Stimulated activated naive CD8-positive, alpha-beta T cell treated with anti-CD3 and anti-CD28 coated beads, Interleukin-15, amount 100 ng/mL, for 72 hours (primary cell): ENCODE measurements around the gene PFN3.
"Not testable (repeated sequence)": the region's sequence is repeated elsewhere in the genome, so short reads cannot be mapped to it uniquely, and the experiment has no call there.

Source experiments
- ATAC-seq: fragments of 150-1000 bp; cut with Tn5 transposase; 2 replicates; pipeline ENCODE4 v1.10.0; 2021; ENCODE audit warnings: mild to moderate bottlenecking, moderate library complexity
- DNase-seq, 2 donors: peaks; one replicate each; pipeline ENCODE4 v3.0.0; 2021 to 2022
- H3K27ac Mint-ChIP-seq, 2 donors: one replicate each; pipeline ENCODE4 v1.8.0; 2022; ENCODE audit warnings: mild to moderate bottlenecking in 2 of 2, mixed read lengths in 2 of 2, moderate library complexity in 2 of 2
- H3K27me3 Mint-ChIP-seq: one replicate; pipeline ENCODE4 v1.8.0; 2022; ENCODE audit warnings: mixed read lengths
- H3K4me1 Mint-ChIP-seq: one replicate; pipeline ENCODE4 v1.8.0; 2022; ENCODE audit warnings: mild to moderate bottlenecking, mixed read lengths
- H3K4me3 Mint-ChIP-seq, 2 donors: one replicate each; pipeline ENCODE4 v1.8.0; 2022; ENCODE audit warnings: mild to moderate bottlenecking in 2 of 2, mixed read lengths in 2 of 2, moderate library complexity in 1 of 2
- H3K9me3 Mint-ChIP-seq, 2 donors: one replicate each; pipeline ENCODE4 v1.8.0; 2022; ENCODE audit warnings: mixed read lengths in 2 of 2

PFN3 gene

DNA sequence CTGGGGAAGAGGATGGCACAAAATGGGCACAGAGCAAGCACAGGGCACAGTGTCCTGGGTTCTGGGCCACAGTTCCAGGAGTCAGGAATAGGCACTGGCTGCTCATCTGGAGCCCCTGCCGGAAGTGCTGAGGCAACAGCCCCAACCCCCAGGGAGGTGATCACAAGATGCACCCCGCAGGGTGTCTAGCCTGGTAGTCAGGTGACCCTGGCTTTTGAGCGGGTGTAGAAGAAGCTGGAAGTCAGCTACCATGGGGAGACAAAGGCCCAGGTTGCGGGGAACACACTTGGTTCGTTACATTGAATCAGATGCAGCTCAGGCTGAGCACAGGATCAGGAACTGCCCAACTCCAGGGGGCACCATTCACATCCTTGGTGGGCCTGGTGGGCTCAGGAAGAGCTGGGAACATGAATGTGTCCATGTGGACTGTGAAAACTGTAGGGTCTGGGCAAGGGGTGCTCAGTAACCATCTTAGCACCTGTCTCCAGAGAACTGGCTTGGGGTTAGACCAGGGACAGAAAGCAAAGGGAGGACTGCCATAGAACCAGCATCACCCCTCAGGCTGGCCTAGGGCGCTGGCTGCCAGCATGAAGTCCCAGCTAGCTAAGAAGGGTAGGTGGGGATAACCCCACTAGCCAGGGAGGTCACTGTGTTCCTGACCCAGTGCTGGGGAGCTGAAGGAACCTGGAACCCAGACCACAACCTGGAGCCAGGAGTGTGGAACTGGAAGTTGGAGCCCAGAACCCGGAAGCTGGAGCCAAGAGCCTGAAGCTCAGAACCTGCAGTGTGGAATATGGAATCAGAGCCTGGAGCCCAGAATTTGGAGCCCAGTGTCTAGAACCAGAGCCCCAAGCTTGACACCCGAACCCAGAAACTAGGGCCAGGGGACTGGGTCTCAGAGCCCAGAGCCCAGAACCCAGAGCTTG, 22.3 kb downstream of the PFN3 start:
- no peaks in the 10 kb centered on the region for H3K27me3 Mint-ChIP-seq
- ATAC-seq, result no peak
- H3K4me3 Mint-ChIP-seq, result no peak overlapping the region
- H3K4me1 Mint-ChIP-seq, result peaks cover 68% of the 10 kb centered on the region
- no peaks in the 10 kb centered on the region for H3K9me3 Mint-ChIP-seq
- no peak for DNase-seq
- no peak overlapping the region for H3K27ac Mint-ChIP-seq

DNA sequence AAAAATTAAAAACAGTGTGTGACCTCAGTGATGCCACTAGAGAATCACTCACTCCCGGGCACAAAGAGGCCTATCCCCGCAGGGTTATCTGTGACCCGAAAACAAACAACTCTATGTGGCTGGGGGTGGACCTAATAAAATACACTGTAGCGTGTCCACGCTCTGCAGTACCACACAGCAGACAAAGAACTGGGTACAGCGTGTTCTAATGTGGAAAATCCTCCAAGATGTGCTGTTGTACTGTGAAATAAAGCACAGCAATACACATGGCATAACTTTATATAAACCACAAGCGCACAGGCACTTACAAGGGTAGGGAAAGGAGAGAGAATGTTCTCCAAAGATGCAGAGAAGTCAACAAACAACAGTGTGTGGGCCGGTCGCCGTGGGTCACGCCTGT, 24.4 kb downstream of the PFN3 start:
- Mint-ChIP-seq H3K4me1 (peaks cover 73% of the 10 kb centered on the region), H3K27ac (no peak overlapping the region)

DNA sequence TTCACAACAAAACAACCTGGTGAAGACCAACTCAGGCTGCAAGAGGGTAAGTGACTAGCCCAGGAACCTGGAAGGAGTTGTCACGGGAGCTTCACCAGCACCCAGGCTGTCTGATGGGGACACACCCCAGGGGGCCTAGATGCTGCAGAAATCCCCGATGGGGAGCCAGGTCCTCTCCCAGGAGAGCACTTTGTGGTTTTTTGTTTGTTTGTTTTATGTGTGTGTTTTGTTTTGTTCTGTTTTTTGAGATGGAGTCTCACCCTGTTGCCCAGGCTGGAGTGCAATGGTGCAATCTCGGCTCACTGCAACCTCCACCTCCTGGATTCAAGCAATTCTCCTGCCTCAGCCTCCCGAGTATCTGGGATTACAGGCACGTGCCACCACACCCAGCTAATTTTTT, 24.9 kb downstream of the PFN3 start:
- not testable (repeated sequence) for H3K4me3 Mint-ChIP-seq, DNase-seq, H3K9me3 Mint-ChIP-seq, H3K27me3 Mint-ChIP-seq, ATAC-seq, H3K27ac Mint-ChIP-seq
- peaks cover 73% of the 10 kb centered on the region for H3K4me1 Mint-ChIP-seq

More for the DNA sequence above, 24.4 kb downstream of the PFN3 start:
- no peak for ATAC-seq
- DNase-seq, result no peak
- Mint-ChIP-seq H3K27me3 (no peaks in the 10 kb centered on the region), H3K4me3 (no peak overlapping the region), H3K9me3 (no peaks in the 10 kb centered on the region)

DNA sequence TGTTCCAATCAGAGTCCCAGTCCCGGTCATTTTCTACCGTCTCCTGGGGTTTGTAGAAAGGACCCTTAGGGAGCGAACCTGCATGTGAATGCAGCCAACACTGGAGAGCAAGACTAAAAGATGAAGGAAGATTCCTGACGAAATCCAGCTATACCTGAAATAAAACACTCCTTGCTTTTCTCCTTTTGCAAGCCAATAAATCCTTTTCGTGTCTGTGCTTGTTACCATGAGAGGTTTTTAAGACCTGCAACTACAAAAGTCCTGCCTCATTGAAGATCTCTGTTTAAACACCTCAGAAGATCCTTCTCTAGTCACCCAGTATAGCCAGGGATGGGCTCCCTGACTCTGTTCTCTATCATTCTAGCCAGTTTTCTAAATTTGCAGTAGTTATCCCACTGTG, 26.2 kb downstream of the PFN3 start:
- H3K4me1 Mint-ChIP-seq, result peaks cover 73% of the 10 kb centered on the region
- DNase-seq, result no peak
- ATAC-seq, result no peak
- no peaks in the 10 kb centered on the region for H3K9me3 Mint-ChIP-seq
- H3K4me3 Mint-ChIP-seq, result no peak overlapping the region
- no peaks in the 10 kb centered on the region for H3K27me3 Mint-ChIP-seq
- peak overlapping the region in 1 of 2 donors; percentile 65 for H3K27ac Mint-ChIP-seq

DNA sequence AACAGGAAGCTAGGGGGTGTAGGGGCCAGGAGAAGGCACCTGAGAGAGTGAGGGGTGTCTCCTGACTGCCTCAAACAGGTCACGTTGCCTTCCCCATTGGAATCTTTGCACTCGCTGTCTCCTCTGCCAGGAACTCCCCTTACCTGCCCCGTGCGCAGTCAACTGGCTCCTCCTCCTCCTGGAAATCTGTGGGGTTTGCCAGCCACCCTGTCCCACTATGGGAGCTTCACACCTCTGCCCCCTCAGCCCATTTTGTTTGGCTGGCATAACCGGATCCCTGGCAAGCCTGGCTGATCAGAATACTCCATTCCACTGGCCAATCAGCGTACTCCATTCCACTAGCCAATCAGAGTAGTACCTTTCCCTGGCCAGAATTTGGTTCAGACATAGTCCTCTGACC, 26.7 kb downstream of the PFN3 start:
- ATAC-seq, result no peak
- Mint-ChIP-seq H3K27ac (peak overlapping the region; percentile 65 to 90), H3K4me3 (peak overlapping the region in 1 of 2 donors; percentile 31), H3K4me1 (peaks cover 74% of the 10 kb centered on the region), H3K27me3 (no peaks in the 10 kb centered on the region), H3K9me3 (no peaks in the 10 kb centered on the region)
- no peak for DNase-seq

DNA sequence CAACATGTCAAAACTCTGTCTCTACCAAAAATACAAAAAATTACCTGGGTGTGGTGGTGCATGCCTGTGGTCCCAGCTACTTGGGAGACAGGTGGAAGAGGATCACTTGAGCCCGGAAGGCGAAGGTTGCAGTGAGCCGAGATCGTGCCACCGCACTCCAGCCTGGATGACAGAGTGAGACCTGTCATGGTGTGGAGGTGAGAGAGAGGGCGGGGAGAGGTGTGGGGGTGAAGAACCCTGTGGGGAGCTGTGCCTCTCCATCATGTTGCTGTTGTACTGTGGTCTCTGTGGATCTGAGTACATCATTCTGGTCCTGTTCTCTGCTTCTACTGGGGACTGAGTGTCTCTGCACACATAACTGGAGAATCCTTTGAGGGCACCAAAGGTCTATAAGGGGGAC, 27.6 kb downstream of the PFN3 start:
- H3K4me3 Mint-ChIP-seq, result peak overlapping the region; percentile 54 to 67
- ATAC-seq (peak; percentile 63), DNase-seq (peak in 1 of 2 donors; percentile 32)
- no peaks in the 10 kb centered on the region for H3K27me3 Mint-ChIP-seq
- peak overlapping the region; percentile 59 to 85 for H3K27ac Mint-ChIP-seq
- peaks cover 75% of the 10 kb centered on the region for H3K4me1 Mint-ChIP-seq
- H3K9me3 Mint-ChIP-seq, result no peaks in the 10 kb centered on the region

DNA sequence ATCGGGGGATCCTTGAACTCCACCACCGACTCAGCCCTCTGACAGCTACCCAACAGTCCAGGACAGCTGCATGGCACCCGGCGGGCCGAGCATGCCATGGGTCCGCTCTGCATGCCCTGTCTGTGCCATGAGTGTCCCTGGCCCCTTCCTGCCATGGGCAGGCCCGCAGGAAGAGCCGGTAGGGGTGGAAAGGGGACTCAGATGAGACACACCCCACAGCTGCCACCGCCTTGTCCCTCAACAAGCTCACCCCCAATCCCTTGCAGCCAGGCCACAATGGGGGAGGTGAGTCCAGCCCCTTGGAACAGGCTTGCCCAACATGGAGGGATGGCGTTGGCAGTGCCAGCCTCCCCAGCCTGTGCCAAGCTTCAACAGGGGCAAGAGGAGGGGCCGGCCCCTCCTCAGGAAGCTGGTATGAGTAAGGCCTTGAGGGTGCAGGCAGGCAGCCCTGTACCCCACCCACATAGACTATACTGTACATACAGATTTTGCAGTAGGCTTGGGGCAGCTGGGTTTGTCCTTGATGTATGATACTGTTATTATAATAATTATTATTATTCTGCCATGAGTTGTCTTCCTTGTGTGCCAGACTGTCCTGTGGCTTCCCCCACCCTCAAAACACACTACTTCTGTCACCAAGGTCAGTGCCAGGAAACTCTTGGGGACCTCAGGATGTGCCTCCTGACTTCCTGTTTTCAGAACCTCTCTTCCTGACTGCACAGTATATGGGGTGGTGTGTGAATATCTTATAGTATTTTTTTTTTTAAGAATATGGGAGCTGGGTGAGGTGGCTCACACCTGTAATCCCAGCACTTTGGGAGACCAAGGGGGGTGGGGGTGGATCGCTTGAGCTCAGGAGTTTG, 28.2 kb downstream of the PFN3 start:
- ATAC-seq (peak; percentile 75), DNase-seq (peak in 1 of 2 donors; percentile 25)
- no peaks in the 10 kb centered on the region for H3K9me3 Mint-ChIP-seq
- H3K4me3 Mint-ChIP-seq, result peak overlapping the region; percentile 67 to 80
- H3K27me3 Mint-ChIP-seq, result no peaks in the 10 kb centered on the region
- peak overlapping the region; percentile 15 to 85 for H3K27ac Mint-ChIP-seq
- H3K4me1 Mint-ChIP-seq, result peaks cover 70% of the 10 kb centered on the region

DNA sequence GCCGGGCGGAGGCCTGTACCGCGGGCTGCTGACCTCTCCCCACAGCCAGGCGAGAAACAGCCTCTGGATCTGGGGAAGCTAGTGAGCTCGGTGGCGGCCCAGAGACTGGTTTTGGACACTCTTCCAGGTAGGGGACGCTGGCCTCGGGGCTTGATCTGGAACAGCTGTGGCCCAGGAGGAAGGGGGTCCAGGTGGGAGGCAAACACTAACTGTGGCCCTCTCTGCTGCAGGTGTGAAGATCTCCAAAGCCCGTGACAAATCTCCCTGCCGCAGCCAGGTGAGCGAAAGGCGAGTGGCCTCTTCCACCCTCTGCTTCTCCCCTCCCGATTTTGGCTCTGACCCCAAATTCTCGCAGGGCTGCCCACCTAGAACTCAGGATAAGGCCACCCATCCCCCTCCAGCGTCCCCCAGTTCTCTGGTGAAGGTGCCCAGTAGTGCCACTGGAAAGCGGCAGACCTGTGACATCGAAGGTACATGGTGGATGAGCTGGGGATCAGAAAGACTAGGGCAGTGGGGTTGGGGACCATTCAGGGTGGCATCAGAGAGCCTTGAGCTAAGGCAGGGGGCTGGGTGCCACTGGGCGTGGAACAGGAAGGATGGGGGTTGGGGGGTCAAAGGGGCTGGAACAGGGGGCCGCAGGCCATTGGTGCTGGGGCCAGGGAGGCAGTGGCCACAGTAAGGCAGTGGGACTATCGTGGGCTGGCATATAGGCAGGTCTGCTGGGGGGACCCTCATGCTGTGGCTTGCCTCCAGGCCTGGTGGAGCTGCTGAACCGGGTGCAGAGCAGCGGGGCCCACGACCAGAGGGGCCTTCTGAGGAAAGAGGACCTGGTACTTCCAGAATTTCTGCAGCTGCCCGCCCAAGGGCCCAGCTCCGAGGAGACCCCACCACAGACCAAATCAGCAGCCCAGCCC, 29.1 kb downstream of the PFN3 start:
- Mint-ChIP-seq H3K9me3 (no peaks in the 10 kb centered on the region), H3K4me3 (peak overlapping the region; percentile 64 to 80), H3K27me3 (no peaks in the 10 kb centered on the region), H3K27ac (peak overlapping the region in 1 of 2 donors; percentile 42), H3K4me1 (peaks cover 77% of the 10 kb centered on the region)
- ATAC-seq (no peak), DNase-seq (no peak)

DNA sequence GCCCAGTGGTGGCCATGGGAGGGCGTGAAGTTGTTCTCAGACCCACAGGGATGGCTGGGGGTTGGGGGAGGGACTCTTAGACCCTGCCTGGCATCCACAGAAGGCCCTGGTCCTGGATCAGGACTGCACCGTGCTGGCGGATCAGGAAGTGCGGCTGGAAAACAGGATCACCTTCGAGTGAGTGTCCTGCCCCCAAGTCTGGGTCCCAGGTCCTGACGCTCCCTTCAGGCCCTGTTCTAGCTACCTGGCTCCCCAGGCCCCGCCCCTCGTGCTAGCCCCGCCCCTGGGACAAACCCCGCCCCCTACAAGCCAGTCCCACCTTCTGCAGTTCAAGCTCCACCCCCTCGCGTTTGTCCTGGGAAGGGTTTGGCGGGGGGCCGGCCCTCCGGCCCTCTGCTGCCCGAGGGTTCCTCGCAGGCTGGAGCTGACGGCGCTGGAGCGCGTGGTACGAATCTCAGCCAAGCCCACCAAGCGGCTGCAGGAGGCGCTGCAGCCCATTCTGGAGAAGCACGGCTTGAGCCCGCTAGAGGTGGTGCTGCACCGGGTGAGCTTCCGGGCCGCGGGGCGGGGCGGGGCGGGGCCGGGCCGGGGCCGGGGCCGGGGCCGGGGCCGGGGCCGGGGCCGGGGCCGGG, 29.9 kb downstream of the PFN3 start:
- peak; percentile 75 for ATAC-seq
- H3K4me1 Mint-ChIP-seq, result peaks cover 85% of the 10 kb centered on the region
- no peaks in the 10 kb centered on the region for H3K9me3 Mint-ChIP-seq
- peak; percentile 66 to 74 for DNase-seq
- no peaks in the 10 kb centered on the region for H3K27me3 Mint-ChIP-seq
- H3K27ac Mint-ChIP-seq, result peak overlapping the region in 1 of 2 donors; percentile 83
- H3K4me3 Mint-ChIP-seq, result peak overlapping the region; percentile 56 to 86

DNA sequence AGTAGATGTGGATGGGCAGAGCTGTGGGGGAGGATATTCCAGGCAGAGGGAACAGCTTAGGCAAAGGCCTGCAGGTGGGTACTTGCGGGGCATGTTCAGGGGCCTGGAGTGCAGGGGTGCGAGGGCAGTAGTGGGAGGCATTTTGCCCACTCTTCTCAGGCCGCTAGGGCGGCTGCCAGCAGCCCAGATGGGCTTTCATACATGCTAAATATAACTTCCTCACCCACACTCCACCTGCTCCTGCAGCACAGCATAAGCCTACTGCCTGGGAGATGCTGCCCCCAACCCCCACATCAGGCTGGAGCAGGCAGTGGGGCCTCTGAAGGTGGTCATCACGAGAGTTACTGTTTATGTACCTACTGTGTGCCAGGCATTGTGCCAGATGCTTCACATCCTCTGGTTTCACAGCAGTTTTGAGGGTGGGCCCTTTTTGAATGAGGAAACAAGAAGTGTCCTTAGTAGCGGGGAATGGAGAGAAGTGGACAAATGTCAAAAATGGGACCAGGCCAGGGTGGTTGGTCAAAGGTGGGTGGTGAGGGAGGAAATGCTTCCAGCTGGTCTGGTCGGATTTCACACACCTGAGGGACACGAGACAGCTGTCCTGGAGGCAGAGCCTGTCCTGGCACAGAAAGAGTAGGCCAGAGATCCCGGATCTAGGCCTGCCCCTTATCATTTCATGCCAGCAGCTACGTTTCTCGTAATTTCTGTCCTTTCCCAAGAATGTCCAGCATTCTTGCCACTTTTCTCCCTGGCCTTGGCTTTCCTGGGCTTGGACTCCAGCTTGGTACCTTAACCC, 30.6 kb downstream of the PFN3 start:
- no peaks in the 10 kb centered on the region for H3K9me3 Mint-ChIP-seq
- ATAC-seq, result no peak
- peaks cover 86% of the 10 kb centered on the region for H3K4me1 Mint-ChIP-seq
- no peak for DNase-seq
- H3K27me3 Mint-ChIP-seq, result no peaks in the 10 kb centered on the region
- no peak overlapping the region for H3K4me3 Mint-ChIP-seq
- H3K27ac Mint-ChIP-seq, result peak overlapping the region in 1 of 2 donors; percentile 26

DNA sequence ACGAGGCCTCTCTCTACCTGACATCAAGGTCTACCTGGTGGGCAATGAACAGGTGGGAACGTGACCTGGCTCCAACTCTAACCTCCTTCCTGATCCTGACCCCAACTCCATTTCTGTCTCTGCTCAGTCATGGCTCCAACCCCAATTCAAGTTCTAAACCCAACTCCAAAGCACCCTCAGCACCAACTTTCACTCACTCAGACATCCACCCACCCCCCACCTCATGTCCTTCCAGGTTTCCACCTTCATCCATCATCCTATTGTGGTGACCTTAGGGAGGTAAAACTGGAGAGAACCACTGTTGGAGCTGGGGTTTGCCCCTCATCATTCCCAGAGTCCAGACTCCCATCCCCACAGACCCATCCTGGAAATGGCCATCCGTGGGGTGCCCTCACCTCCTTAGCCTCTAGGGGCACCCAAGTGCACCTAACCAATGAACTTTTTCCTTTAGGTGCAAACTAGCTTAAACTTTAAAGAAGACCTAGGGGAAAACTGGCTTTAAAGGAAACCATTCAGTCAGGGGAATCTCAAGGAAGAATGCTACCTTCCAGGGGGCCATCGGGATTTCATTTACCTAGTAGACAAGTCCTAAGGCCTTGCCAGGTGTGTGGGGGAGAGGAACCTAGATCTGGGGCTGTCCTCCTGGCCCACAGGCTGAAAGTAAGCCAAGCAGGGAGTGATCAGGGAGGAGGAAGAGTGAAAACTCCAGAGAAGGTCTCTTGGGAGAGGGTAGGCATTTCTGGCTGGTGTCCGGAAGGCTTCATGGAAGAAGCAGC, 31.4 kb downstream of the PFN3 start:
- Mint-ChIP-seq H3K4me3 (no peak overlapping the region), H3K27me3 (no peaks in the 10 kb centered on the region)

DNA sequence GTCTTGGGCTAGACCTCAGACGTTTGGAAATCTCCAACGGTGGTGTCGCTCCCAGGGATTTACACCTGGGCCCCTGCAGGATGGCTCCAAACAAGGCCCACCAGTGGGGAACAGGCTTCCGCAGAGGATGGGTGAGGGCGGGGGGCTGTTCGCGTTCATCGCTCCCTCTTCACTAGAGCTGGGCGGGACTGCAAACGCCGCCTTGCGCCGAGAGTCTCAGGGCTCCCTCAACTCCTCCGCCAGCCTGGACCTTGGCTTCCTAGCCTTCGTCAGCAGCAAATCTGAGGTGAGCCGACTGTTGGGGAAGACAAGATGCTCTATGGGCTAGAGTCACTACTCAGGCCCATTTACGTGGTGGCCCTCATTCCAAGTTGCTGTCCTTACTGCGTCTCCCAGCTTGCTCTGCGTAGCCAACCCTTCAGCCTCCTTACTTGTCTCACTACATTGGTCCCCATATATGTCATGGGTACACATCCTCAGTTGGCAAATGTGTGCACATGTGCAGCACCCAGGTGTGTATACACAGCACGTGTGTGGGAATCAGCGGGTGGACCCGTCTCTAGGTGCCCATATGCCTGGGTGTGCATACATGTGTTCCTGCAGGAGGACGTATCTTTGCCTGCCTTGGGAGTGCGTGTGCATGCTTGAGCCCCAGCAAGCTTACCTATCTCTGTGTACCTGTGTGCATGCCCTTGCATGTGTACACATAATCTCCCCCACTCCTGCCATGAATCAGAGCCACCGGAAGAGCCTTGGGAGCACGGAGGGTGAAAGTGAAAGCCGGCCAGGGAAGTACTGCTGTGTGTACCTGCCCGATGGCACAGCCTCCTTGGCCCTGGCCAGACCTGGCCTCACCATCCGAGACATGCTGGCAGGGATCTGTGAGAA, 32.2 kb downstream of the PFN3 start:
- Mint-ChIP-seq H3K4me1 (peaks cover 86% of the 10 kb centered on the region), H3K4me3 (no peak overlapping the region), H3K9me3 (no peaks in the 10 kb centered on the region), H3K27me3 (no peaks in the 10 kb centered on the region), H3K27ac (no peak overlapping the region)
- DNase-seq (no peak), ATAC-seq (no peak)

More for the DNA sequence above, 31.4 kb downstream of the PFN3 start:
- Mint-ChIP-seq H3K4me1 (peaks cover 86% of the 10 kb centered on the region), H3K27ac (peak overlapping the region in 1 of 2 donors; percentile 83), H3K9me3 (no peaks in the 10 kb centered on the region)
- DNase-seq (no peak), ATAC-seq (no peak)
